Measurements from ENCODE around the gene BAD. TPM values are rescaled to one million over a fixed set of nuclear protein-coding genes. Genes with fewer than 3 reads are reported as not detected.
A peak's percentile ranks its signal among the peaks of the same experiment; 100 is the strongest.

Gene BAD
- total and polyA plus RNA-seq, 2 donors, result 64.1 to 65.8 TPM

DNA sequence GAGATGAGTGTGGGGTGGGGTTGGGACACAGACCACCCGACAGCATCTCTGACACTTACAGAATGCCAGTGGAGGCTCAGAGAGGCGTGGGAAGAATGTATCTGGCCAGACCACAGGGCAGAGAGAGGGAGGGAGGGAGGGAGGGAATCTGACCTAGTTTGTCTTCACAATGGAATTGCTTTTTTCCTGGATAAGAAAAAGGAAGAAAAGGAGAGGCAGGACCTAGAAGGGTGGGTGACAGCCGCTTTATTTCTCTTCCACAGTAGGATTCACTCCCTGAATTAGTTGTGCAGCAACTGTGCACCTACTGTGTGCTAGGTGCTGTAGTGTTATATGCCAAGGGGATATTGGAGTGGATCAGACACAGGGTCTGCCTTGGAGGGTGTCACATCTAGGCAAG, 10.3 kb upstream of the BAD start:
- H3K27ac ChIP-seq (ENCODE audit: low read depth in 1 of 2, low read length in 1 of 2), result no peak overlapping the region
- peaks cover 90 to 100% of the 10 kb centered on the region in 2 donors for H3K27me3 ChIP-seq (ENCODE audit: control insufficient read depth in 2 of 2, insufficient read depth in 1 of 2, low read length in 1 of 2)
- H3K36me3 ChIP-seq (ENCODE audit: control insufficient read depth in 2 of 2, insufficient read depth in 2 of 2, low read length in 1 of 2), result no peaks in the 10 kb centered on the region
- peaks cover 3 to 15% of the 10 kb centered on the region in 2 donors for H3K4me1 ChIP-seq (ENCODE audit: control insufficient read depth in 2 of 2, insufficient read depth in 2 of 2, low read length in 2 of 2)
- peaks cover 0 to 7% of the 10 kb centered on the region in 2 donors for H3K9me3 ChIP-seq (ENCODE audit: control insufficient read depth in 2 of 2, insufficient read depth in 1 of 2, low read length in 1 of 2)
- WGBS, result 85% methylated on average over 3 of the region's 3 CpGs
- no peak overlapping the region for H3K4me3 ChIP-seq (ENCODE audit: low read length in 2 of 2)
- DNase-seq (ENCODE audit: low read depth in 6 of 9, low spot score in 9 of 9), result no peak

DNA sequence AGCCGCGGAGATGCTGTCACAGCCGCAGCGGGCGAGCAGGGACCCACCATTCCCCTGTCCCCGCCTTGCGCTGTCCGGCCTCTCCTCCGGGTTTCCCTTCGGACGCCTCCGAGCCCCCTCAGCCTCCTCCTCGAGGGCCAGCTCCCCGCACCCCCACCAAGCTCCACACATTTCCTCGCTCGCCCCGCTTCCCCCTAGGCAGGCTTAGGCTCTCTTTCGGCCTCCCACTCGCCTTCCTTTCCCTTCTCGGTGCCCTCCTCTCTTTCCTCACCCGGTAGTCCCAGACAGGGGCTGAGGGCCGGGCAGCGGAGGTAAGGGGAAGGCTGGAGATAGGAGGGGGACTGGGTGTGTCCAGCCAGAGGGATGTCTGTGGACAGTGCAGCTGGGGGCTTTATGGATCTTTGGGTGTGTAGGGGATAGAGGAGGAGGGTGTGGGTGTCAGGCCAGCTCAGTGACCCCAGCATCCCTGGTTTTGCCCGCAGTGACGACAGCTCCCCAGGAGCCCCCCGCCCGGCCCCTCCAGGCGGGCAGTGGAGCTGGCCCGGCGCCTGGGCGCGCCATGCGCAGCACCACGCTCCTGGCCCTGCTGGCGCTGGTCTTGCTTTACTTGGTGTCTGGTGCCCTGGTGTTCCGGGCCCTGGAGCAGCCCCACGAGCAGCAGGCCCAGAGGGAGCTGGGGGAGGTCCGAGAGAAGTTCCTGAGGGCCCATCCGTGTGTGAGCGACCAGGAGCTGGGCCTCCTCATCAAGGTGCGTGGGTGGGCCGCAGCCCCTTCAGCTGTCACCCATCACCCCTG, 8.2 kb upstream of the BAD start:
- Histone ChIP-seq H3K27me3 (ENCODE audit: control insufficient read depth in 2 of 2, insufficient read depth in 1 of 2, low read length in 1 of 2) (peaks cover 72 to 89% of the 10 kb centered on the region in 2 donors), H3K9me3 (ENCODE audit: control insufficient read depth in 2 of 2, insufficient read depth in 1 of 2, low read length in 1 of 2) (peaks cover 0 to 5% of the 10 kb centered on the region in 2 donors), H3K27ac (ENCODE audit: low read depth in 1 of 2, low read length in 1 of 2) (no peak overlapping the region), H3K4me3 (ENCODE audit: low read length in 2 of 2) (peak overlapping the region in 1 of 2 donors; percentile 29), H3K4me1 (ENCODE audit: control insufficient read depth in 2 of 2, insufficient read depth in 2 of 2, low read length in 2 of 2) (peaks cover 3 to 11% of the 10 kb centered on the region in 2 donors), H3K36me3 (ENCODE audit: control insufficient read depth in 2 of 2, insufficient read depth in 2 of 2, low read length in 1 of 2) (peaks cover 0 to 3% of the 10 kb centered on the region in 2 donors)
- DNase-seq (ENCODE audit: low read depth in 6 of 9, low spot score in 9 of 9), result no peak
- 39% methylated on average over 42 of the region's 42 CpGs for WGBS

GRCh38 chr11:64291752-64292459, 7.4 kb upstream of the BAD start:
- WGBS, result 1% methylated on average over 96 of the region's 96 CpGs
- Histone ChIP-seq H3K27ac (ENCODE audit: low read depth in 1 of 2, low read length in 1 of 2) (no peak overlapping the region), H3K9me3 (ENCODE audit: control insufficient read depth in 2 of 2, insufficient read depth in 1 of 2, low read length in 1 of 2) (peaks cover 0 to 5% of the 10 kb centered on the region in 2 donors), H3K4me3 (ENCODE audit: low read length in 2 of 2) (peak overlapping the region in 1 of 2 donors; percentile 29), H3K4me1 (ENCODE audit: control insufficient read depth in 2 of 2, insufficient read depth in 2 of 2, low read length in 2 of 2) (peaks cover 3 to 4% of the 10 kb centered on the region in 2 donors), H3K27me3 (ENCODE audit: control insufficient read depth in 2 of 2, insufficient read depth in 1 of 2, low read length in 1 of 2) (peaks cover 65 to 81% of the 10 kb centered on the region in 2 donors), H3K36me3 (ENCODE audit: control insufficient read depth in 2 of 2, insufficient read depth in 2 of 2, low read length in 1 of 2) (peaks cover 0 to 3% of the 10 kb centered on the region in 2 donors)
- DNase-seq (ENCODE audit: low read depth in 6 of 9, low spot score in 9 of 9), result no peak

DNA sequence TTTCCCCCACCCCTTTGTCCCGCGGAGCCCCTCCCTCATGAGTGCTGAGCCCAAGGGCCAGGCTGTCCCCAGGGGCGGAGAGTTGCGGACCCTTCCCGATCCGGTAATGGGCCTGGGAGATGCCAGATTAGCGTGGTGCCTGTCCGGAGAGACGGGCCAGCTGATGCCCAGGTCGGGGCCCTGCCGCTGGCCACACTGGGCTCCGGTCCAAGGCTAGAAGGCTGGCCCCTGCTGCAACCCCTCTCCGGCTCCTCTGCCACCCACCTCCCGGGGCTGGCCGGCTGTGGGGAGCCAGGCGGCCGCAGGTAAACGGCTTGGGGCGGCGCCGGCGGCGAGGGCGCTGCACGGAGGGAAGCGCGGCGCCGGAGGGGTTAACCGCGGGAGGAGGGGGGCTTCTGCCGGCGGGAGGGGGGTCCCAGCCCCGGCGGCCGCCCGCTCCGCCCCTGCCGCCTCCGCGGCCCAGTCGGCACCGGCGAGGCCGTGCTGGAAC, 6.8 kb upstream of the BAD start, which contains the start of gene KCNK4:
Gene KCNK4, plus strand, starts transcription at position 41 of the 490 bp plus-strand sequence. CDS start 1,717 bp downstream, outside the sequence.
- DNase-seq (ENCODE audit: low read depth in 6 of 9, low spot score in 9 of 9), result no peak
- Histone ChIP-seq H3K36me3 (ENCODE audit: control insufficient read depth in 2 of 2, insufficient read depth in 2 of 2, low read length in 1 of 2) (peaks cover 0 to 3% of the 10 kb centered on the region in 2 donors), H3K27me3 (ENCODE audit: control insufficient read depth in 2 of 2, insufficient read depth in 1 of 2, low read length in 1 of 2) (peaks cover 59 to 75% of the 10 kb centered on the region in 2 donors), H3K9me3 (ENCODE audit: control insufficient read depth in 2 of 2, insufficient read depth in 1 of 2, low read length in 1 of 2) (peaks cover 0 to 5% of the 10 kb centered on the region in 2 donors), H3K4me3 (ENCODE audit: low read length in 2 of 2) (peak within 1 kb of the TSS in 1 of 2 donors; percentile 29), H3K27ac (ENCODE audit: low read depth in 1 of 2, low read length in 1 of 2) (no peak within 1 kb of the TSS), H3K4me1 (ENCODE audit: control insufficient read depth in 2 of 2, insufficient read depth in 2 of 2, low read length in 2 of 2) (peaks cover 7 to 8% of the 10 kb centered on the region in 2 donors)
- 6% methylated on average over 45 of the region's 45 CpGs for WGBS

- H3K36me3 ChIP-seq (ENCODE audit: control insufficient read depth in 2 of 2, insufficient read depth in 2 of 2, low read length in 1 of 2), result peaks cover 0 to 3% of the 10 kb centered on the region in 2 donors
- H3K27ac ChIP-seq (ENCODE audit: low read depth in 1 of 2, low read length in 1 of 2), result no peak overlapping the region
- no peak overlapping the region for H3K4me3 ChIP-seq (ENCODE audit: low read length in 2 of 2)
- H3K4me1 ChIP-seq (ENCODE audit: control insufficient read depth in 2 of 2, insufficient read depth in 2 of 2, low read length in 2 of 2), result peaks cover 11 to 13% of the 10 kb centered on the region in 2 donors
- peaks cover 52 to 68% of the 10 kb centered on the region in 2 donors for H3K27me3 ChIP-seq (ENCODE audit: control insufficient read depth in 2 of 2, insufficient read depth in 1 of 2, low read length in 1 of 2)
- no peak for DNase-seq (ENCODE audit: low read depth in 6 of 9, low spot score in 9 of 9)
- 66% methylated on average over 10 of the region's 10 CpGs for WGBS
- peaks cover 0 to 5% of the 10 kb centered on the region in 2 donors for H3K9me3 ChIP-seq (ENCODE audit: control insufficient read depth in 2 of 2, insufficient read depth in 1 of 2, low read length in 1 of 2)
Observed at GRCh38 chr11:64290352-64291261, 6.1 kb upstream of the BAD start.

- WGBS, result 96% methylated on average over 13 of the region's 13 CpGs
- H3K36me3 ChIP-seq (ENCODE audit: control insufficient read depth in 2 of 2, insufficient read depth in 2 of 2, low read length in 1 of 2), result peaks cover 0 to 3% of the 10 kb centered on the region in 2 donors
- peaks cover 42 to 53% of the 10 kb centered on the region in 2 donors for H3K27me3 ChIP-seq (ENCODE audit: control insufficient read depth in 2 of 2, insufficient read depth in 1 of 2, low read length in 1 of 2)
- peaks cover 0 to 7% of the 10 kb centered on the region in 2 donors for H3K9me3 ChIP-seq (ENCODE audit: control insufficient read depth in 2 of 2, insufficient read depth in 1 of 2, low read length in 1 of 2)
- no peak overlapping the region for H3K4me3 ChIP-seq (ENCODE audit: low read length in 2 of 2)
- H3K27ac ChIP-seq (ENCODE audit: low read depth in 1 of 2, low read length in 1 of 2), result no peak overlapping the region
- no peak for DNase-seq (ENCODE audit: low read depth in 6 of 9, low spot score in 9 of 9)
- H3K4me1 ChIP-seq (ENCODE audit: control insufficient read depth in 2 of 2, insufficient read depth in 2 of 2, low read length in 2 of 2), result peaks cover 12 to 17% of the 10 kb centered on the region in 2 donors
Observed at GRCh38 chr11:64289002-64289564, 4.6 kb upstream of the BAD start.

GRCh38 chr11:64288353-64288750, 3.9 kb upstream of the BAD start:
- Histone ChIP-seq H3K4me1 (ENCODE audit: control insufficient read depth in 2 of 2, insufficient read depth in 2 of 2, low read length in 2 of 2) (peaks cover 15 to 24% of the 10 kb centered on the region in 2 donors), H3K27me3 (ENCODE audit: control insufficient read depth in 2 of 2, insufficient read depth in 1 of 2, low read length in 1 of 2) (peaks cover 37 to 46% of the 10 kb centered on the region in 2 donors), H3K27ac (ENCODE audit: low read depth in 1 of 2, low read length in 1 of 2) (no peak overlapping the region), H3K4me3 (ENCODE audit: low read length in 2 of 2) (no peak overlapping the region), H3K9me3 (ENCODE audit: control insufficient read depth in 2 of 2, insufficient read depth in 1 of 2, low read length in 1 of 2) (peaks cover 0 to 12% of the 10 kb centered on the region in 2 donors), H3K36me3 (ENCODE audit: control insufficient read depth in 2 of 2, insufficient read depth in 2 of 2, low read length in 1 of 2) (peaks cover 2 to 3% of the 10 kb centered on the region in 2 donors)
- no peak for DNase-seq (ENCODE audit: low read depth in 6 of 9, low spot score in 9 of 9)
- 97% methylated on average over 9 of the region's 9 CpGs for WGBS

DNA sequence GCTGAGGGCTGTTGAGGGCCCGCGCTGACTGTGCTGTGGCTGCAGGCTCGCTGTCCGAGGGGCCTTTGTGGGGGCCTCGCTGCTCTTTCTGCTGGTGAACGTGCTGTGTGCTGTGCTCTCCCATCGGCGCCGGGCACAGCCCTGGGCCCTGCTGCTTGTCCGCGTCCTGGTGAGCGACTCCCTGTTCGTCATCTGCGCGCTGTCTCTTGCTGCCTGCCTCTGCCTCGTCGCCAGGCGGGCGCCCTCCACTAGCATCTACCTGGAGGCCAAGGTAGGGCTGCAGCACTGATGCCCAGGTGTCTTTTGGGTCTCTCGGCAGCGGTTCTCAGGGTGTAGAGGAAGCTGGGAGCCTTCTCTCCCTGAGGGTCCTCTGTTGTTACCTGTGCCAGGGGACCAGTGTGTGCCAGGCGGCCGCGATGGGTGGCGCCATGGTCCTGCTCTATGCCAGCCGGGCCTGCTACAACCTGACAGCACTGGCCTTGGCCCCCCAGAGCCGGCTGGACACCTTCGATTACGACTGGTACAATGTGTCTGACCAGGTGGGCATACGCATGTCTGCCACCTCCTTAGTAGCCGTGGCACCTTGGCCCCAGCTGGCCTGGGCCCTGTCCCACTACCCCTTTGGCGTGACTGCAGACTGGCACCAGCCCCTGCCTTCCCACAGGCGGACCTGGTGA, 3.3 kb upstream of the BAD start:
- DNase-seq (ENCODE audit: low read depth in 6 of 9, low spot score in 9 of 9), result no peak
- WGBS, result 99% methylated on average over 33 of the region's 33 CpGs
- H3K4me3 ChIP-seq (ENCODE audit: low read length in 2 of 2), result no peak overlapping the region
- H3K9me3 ChIP-seq (ENCODE audit: control insufficient read depth in 2 of 2, insufficient read depth in 1 of 2, low read length in 1 of 2), result peaks cover 0 to 12% of the 10 kb centered on the region in 2 donors
- H3K36me3 ChIP-seq (ENCODE audit: control insufficient read depth in 2 of 2, insufficient read depth in 2 of 2, low read length in 1 of 2), result peaks cover 7 to 8% of the 10 kb centered on the region in 2 donors
- H3K4me1 ChIP-seq (ENCODE audit: control insufficient read depth in 2 of 2, insufficient read depth in 2 of 2, low read length in 2 of 2), result peaks cover 17 to 27% of the 10 kb centered on the region in 2 donors
- no peak overlapping the region for H3K27ac ChIP-seq (ENCODE audit: low read depth in 1 of 2, low read length in 1 of 2)
- H3K27me3 ChIP-seq (ENCODE audit: control insufficient read depth in 2 of 2, insufficient read depth in 1 of 2, low read length in 1 of 2), result peaks cover 31 to 40% of the 10 kb centered on the region in 2 donors

Measured in thymus (tissue), 11 donors.